HL-60 (cell line): ENCODE data around the gene P3H2.

ENCODE experiments used
- GABPA ChIP-seq: IDR thresholded peaks from 2 replicates; pipeline ENCODE4 v1.6.1; 2012; ENCODE audit warnings: low read depth
- POLR2AphosphoS5 ChIP-seq: IDR thresholded peaks from 2 replicates; pipeline ENCODE4 v1.6.1; 2012; ENCODE audit warnings: low read depth
- SPI1 ChIP-seq: IDR thresholded peaks from 2 replicates; pipeline ENCODE4 v1.6.1; 2012; ENCODE audit warnings: low read depth, mild to moderate bottlenecking, borderline replicate concordance
- TF ChIP-seq, protein P1 (sequence below): IDR thresholded peaks from one replicate; pipeline ENCODE4 v1.5.1; 2011; ENCODE audit warnings: low read length, control low read depth, inconsistent platforms; ENCODE audit not compliant: insufficient read depth
- TF ChIP-seq, protein P2 (sequence below): IDR thresholded peaks from 2 replicates; pipeline ENCODE4 v1.6.1; 2012; ENCODE audit warnings: low read depth; ENCODE audit not compliant: insufficient replicate concordance

DNA sequence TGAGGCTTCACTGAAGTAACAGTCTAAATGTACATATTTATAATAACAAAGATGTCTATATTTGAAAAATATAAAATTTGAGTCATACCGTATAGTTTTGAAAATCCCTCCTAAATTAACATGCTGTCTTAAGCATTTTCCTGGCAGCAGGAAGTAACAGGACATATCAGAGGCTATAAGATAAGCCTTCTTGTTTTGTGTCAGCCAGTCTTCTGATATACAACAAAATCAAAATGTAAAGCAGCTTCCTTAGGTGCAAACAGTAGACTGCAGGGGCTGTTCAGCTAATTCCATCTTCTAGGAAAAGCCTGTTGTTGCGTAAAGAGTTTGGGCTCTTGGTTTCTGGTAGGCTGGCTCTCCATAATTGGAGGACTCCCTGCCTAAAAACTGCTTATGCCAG lies 56.0 kb downstream of the P3H2 start:
- TF ChIP-seq, protein P1, sequence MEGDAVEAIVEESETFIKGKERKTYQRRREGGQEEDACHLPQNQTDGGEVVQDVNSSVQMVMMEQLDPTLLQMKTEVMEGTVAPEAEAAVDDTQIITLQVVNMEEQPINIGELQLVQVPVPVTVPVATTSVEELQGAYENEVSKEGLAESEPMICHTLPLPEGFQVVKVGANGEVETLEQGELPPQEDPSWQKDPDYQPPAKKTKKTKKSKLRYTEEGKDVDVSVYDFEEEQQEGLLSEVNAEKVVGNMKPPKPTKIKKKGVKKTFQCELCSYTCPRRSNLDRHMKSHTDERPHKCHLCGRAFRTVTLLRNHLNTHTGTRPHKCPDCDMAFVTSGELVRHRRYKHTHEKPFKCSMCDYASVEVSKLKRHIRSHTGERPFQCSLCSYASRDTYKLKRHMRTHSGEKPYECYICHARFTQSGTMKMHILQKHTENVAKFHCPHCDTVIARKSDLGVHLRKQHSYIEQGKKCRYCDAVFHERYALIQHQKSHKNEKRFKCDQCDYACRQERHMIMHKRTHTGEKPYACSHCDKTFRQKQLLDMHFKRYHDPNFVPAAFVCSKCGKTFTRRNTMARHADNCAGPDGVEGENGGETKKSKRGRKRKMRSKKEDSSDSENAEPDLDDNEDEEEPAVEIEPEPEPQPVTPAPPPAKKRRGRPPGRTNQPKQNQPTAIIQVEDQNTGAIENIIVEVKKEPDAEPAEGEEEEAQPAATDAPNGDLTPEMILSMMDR, result no peak
- TF ChIP-seq POLR2AphosphoS5 (no peak), GABPA (no peak), SPI1 (no peak)
- TF ChIP-seq, protein P2, sequence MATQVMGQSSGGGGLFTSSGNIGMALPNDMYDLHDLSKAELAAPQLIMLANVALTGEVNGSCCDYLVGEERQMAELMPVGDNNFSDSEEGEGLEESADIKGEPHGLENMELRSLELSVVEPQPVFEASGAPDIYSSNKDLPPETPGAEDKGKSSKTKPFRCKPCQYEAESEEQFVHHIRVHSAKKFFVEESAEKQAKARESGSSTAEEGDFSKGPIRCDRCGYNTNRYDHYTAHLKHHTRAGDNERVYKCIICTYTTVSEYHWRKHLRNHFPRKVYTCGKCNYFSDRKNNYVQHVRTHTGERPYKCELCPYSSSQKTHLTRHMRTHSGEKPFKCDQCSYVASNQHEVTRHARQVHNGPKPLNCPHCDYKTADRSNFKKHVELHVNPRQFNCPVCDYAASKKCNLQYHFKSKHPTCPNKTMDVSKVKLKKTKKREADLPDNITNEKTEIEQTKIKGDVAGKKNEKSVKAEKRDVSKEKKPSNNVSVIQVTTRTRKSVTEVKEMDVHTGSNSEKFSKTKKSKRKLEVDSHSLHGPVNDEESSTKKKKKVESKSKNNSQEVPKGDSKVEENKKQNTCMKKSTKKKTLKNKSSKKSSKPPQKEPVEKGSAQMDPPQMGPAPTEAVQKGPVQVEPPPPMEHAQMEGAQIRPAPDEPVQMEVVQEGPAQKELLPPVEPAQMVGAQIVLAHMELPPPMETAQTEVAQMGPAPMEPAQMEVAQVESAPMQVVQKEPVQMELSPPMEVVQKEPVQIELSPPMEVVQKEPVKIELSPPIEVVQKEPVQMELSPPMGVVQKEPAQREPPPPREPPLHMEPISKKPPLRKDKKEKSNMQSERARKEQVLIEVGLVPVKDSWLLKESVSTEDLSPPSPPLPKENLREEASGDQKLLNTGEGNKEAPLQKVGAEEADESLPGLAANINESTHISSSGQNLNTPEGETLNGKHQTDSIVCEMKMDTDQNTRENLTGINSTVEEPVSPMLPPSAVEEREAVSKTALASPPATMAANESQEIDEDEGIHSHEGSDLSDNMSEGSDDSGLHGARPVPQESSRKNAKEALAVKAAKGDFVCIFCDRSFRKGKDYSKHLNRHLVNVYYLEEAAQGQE, result no peak
